Activated naive CD8-positive, alpha-beta T cell treated with anti-CD3 and anti-CD28 coated beads for 36 hours (primary cell): ENCODE results near the gene SLC4A2. TPM values are rescaled to one million over a fixed set of nuclear protein-coding genes. Genes with fewer than 3 reads are reported as not detected.

Experiments
- DNase-seq: peaks from one replicate; pipeline ENCODE4 v3.0.0; 2021
- H3K27ac Mint-ChIP-seq: one replicate; pipeline ENCODE4 v1.8.0; 2022; ENCODE audit warnings: mild to moderate bottlenecking, moderate library complexity, mixed read lengths
- H3K27me3 Mint-ChIP-seq: one replicate; pipeline ENCODE4 v1.8.0; 2022; ENCODE audit warnings: mild to moderate bottlenecking, mixed read lengths
- H3K36me3 Mint-ChIP-seq: one replicate; pipeline ENCODE4 v1.8.0; 2021; ENCODE audit warnings: mild to moderate bottlenecking, mixed read lengths
- H3K4me1 Mint-ChIP-seq: one replicate; pipeline ENCODE4 v1.8.0; 2021; ENCODE audit warnings: mixed read lengths
- H3K4me3 Mint-ChIP-seq: one replicate; pipeline ENCODE4 v1.8.0; 2022; ENCODE audit warnings: mild to moderate bottlenecking, moderate library complexity, mixed read lengths
- H3K9me3 Mint-ChIP-seq: one replicate; pipeline ENCODE4 v1.8.0; 2022; ENCODE audit warnings: mixed read lengths
- total RNA-seq, 2 experiments: library from RNA; stranded (reverse); gene quantifications; one replicate each; pipeline ENCODE4 v1.2.3, GENCODE V29; 2021

Gene SLC4A2
- total RNA-seq, 2 experiments from 2014 or later, result 66.5 to 69.1 TPM

GRCh38 chr7:151110941-151111645 lies 51.7 kb downstream of the SLC4A2 start:
- Mint-ChIP-seq H3K27me3 (peaks cover 23% of the 10 kb centered on the region), H3K4me1 (peaks cover 6% of the 10 kb centered on the region), H3K9me3 (no peaks in the 10 kb centered on the region), H3K36me3 (no peaks in the 10 kb centered on the region), H3K4me3 (no peak overlapping the region), H3K27ac (no peak overlapping the region)
- DNase-seq, result peak; percentile 75

- peaks cover 6% of the 10 kb centered on the region for H3K4me1 Mint-ChIP-seq
Observed at GRCh38 chr7:151113344-151114150, 54.2 kb downstream of the SLC4A2 start.

DNA sequence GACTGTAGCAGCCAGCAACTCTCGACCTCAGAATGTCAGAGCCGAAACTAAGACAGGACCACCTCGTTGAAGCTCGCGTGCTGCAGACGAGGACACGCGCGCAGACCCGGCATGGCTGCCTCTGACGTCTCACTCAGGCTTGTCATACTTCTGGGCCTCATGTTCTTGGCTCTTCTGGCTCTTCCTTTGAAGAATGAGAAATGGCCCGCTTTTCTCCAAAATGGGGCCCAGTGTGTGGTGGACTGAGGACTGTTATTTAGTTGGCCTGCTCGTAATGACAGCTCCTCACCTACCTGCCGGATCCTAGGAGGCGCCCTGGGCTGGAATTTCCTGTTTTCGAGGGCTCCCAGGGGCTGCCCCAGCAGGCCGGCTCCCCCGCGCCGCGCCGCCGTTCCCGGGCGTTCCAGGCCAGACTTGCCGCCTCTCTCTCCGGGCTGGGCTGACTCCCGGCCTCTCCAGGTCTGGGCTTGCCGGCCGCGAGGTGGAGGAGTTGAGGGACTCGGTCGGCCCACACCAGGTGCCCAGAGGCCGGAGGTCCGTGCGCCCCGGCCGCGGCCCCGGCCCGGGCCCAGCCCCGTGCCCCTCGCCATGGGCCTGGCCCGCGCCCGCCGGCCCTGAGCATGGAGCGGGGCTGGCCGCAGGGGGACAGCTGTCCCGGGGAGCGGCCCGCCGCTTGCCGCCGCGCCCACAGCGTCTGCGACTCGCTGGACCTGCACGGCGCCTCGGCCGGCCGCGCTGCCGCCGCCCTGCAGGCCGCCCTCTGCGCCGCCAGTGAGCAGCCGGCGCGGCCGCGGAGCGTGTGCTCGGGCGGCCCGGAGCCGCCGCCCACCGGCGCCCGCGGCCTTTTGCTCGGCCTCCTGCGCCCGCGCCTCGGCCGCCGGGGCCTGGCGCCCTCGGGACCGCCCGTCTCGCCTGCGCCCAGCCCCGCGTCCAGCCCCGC lies 55.0 kb downstream of the SLC4A2 start:
- Mint-ChIP-seq H3K36me3 (no peaks in the 10 kb centered on the region), H3K27ac (no peak overlapping the region), H3K9me3 (no peaks in the 10 kb centered on the region), H3K4me3 (peak overlapping the region; percentile 37), H3K27me3 (peaks cover 23% of the 10 kb centered on the region), H3K4me1 (peaks cover 6% of the 10 kb centered on the region)
- no peak for DNase-seq

More at GRCh38 chr7:151113344-151114150, 54.2 kb downstream of the SLC4A2 start:
- DNase-seq, result no peak
- Mint-ChIP-seq H3K9me3 (no peaks in the 10 kb centered on the region), H3K27ac (no peak overlapping the region), H3K27me3 (peaks cover 23% of the 10 kb centered on the region), H3K36me3 (no peaks in the 10 kb centered on the region), H3K4me3 (peak overlapping the region; percentile 37)

- peak; percentile 68 for DNase-seq
- peak overlapping the region; percentile 42 for H3K4me3 Mint-ChIP-seq
- H3K4me1 Mint-ChIP-seq, result peaks cover 6% of the 10 kb centered on the region
- peaks cover 23% of the 10 kb centered on the region for H3K27me3 Mint-ChIP-seq
- no peaks in the 10 kb centered on the region for H3K9me3 Mint-ChIP-seq
- H3K36me3 Mint-ChIP-seq, result no peaks in the 10 kb centered on the region
- H3K27ac Mint-ChIP-seq, result no peak overlapping the region
Observed at GRCh38 chr7:151115121-151115835, 55.9 kb downstream of the SLC4A2 start.

DNA sequence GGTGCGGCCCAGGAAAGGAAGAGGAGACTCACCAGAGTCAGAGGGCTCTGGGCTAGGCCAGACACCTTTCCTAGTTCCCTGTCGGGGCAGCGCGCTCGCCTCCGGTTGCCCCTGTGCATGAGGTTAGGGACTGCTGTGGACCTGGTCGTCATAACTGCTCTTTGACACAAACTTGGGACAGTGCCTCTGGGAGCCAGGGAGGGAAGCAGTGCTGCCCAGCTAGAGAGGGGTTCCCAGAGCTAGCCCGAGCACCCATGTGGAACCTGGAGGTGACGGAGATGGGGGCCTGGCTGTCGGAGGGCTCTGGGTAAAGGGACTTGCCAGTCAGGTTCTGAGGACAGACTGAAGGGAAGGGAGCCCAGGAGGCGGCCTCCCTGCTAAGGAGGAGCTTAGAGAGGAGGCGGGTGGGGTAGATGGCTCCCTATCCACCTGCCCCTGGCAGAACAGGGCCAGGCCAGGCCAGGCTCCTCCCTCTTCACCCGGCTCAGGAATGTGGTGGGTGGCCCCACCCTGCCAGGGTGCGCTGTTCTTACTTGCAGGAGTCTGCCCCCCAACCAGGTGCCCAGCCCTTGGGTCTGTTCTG lies 56.5 kb downstream of the SLC4A2 start:
- no peak for DNase-seq
- Mint-ChIP-seq H3K4me3 (peak overlapping the region; percentile 42), H3K9me3 (no peaks in the 10 kb centered on the region), H3K4me1 (peaks cover 3% of the 10 kb centered on the region), H3K27me3 (peaks cover 23% of the 10 kb centered on the region), H3K27ac (no peak overlapping the region), H3K36me3 (no peaks in the 10 kb centered on the region)

DNA sequence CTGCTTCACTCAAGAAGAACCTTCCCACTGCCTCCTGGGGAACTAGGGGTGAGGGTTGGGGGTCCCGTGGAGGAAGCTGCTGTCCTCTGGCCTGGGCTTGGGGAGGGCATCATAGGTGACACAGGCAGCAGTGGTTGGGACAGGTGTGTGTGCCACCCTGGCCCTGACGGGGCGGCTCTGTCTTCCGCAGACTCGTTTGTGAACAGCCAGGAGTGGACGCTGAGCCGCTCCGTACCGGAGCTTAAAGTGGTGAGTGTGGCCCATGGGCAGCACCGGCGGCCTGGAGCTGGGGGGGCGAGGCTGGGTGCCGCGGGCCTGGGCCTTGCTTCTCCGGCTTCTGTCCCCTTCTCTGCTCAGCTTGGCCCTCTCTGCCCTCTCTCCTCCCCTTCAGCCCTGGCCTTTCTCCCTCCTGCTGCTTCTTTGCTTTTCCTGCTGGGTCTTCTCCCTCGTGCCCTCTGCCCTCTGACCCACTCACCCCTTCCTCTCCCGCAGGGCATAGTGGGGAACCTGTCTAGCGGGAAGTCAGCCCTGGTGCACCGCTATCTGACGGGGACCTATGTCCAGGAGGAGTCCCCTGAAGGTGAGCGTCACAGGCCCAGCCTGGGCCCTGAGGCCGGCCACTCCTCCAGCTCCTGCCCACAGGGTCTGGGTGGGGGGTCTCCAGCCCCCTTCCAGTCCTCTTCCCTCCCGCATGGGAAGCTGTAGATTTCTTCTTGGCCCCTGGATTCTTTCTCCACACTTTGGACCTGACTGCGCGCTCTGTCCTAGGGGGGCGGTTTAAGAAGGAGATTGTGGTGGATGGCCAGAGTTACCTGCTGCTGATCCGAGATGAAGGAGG lies 57.4 kb downstream of the SLC4A2 start:
- no peak for DNase-seq
- peaks cover 3% of the 10 kb centered on the region for H3K4me1 Mint-ChIP-seq
- H3K4me3 Mint-ChIP-seq, result peak overlapping the region; percentile 51
- H3K27me3 Mint-ChIP-seq, result peaks cover 23% of the 10 kb centered on the region
- peak overlapping the region; percentile 63 for H3K27ac Mint-ChIP-seq
- H3K36me3 Mint-ChIP-seq, result no peaks in the 10 kb centered on the region
- no peaks in the 10 kb centered on the region for H3K9me3 Mint-ChIP-seq

DNA sequence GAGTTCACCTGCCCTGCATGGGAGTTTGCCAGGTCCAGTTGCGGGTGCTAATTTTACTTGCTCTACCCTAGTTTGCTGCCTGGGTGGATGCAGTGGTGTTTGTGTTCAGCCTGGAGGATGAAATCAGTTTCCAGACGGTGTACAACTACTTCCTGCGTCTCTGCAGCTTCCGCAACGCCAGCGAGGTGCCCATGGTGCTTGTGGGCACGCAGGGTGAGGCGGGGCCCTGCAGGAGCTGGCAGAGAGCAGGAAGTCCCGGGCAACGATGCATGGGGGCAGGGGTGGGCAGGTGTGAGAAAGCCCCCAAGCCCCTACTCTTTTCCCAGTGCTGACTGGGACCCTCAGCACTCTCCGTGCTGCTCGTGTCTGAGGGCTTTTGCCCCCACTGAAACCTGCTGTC lies 58.2 kb downstream of the SLC4A2 start:
- Mint-ChIP-seq H3K36me3 (no peaks in the 10 kb centered on the region), H3K27me3 (peaks cover 16% of the 10 kb centered on the region), H3K9me3 (no peaks in the 10 kb centered on the region), H3K4me1 (peaks cover 3% of the 10 kb centered on the region), H3K4me3 (peak overlapping the region; percentile 51), H3K27ac (peak overlapping the region; percentile 63)
- no peak for DNase-seq

DNA sequence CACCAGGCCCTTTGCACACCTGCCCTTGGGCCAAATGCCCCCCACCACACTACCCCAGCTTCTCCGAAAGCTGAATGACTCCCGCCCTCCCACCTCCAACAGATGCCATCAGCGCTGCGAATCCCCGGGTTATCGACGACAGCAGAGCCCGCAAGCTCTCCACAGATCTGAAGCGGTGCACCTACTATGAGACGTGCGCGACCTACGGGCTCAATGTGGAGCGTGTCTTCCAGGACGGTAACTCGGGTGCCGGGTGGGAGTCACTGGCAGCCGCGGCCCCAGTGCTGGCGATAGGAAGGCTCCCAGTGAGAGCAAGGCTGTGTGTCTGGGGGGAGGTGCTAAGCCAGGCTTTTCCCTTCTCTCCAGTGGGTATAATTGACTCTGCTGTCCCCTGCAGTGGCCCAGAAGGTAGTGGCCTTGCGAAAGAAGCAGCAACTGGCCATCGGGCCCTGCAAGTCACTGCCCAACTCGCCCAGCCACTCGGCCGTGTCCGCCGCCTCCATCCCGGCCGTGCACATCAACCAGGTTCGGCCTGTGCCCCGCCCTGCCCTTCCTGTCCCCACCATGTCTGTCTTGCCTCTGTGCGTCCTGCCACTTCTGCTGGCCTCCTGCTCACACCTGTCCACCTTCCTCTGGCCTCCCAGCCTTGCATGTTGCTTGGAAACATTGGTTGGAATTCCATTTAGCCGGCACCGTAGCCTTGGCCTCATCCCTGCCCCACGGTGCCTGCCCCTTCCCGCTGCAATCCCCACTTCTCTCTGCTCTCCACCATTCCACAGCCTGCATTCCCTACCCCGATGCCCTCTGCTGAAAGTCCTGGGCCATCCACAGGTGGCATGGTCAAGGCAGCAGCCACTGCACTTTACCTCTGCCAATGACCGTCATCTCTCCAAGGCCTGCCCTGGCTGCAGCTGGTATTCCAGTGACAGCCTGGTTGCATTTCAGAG lies 59.0 kb downstream of the SLC4A2 start:
- peaks cover 10% of the 10 kb centered on the region for H3K27me3 Mint-ChIP-seq
- peaks cover under 1% of the 10 kb centered on the region for H3K36me3 Mint-ChIP-seq
- no peak overlapping the region for H3K4me3 Mint-ChIP-seq
- peaks cover 3% of the 10 kb centered on the region for H3K4me1 Mint-ChIP-seq
- DNase-seq, result no peak
- H3K9me3 Mint-ChIP-seq, result no peaks in the 10 kb centered on the region
- H3K27ac Mint-ChIP-seq, result no peak overlapping the region

DNA sequence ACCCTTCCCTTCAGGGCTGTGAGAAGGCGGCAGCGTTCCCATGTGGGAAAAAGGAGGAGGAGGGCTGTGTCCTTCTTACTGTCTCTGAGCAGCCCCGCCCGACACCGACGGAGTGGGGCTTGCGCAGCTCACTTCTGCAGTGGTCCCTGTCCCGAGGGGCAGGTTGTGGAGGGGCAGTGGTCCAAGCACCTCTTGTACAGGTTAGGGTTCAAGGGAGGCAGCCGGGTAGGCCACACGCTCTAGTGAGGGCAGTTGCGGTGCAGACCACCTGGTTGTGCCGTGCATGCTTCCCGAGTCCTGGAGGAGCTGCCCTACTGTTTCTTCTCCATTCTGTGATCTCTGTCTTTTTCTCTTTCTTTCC lies 59.6 kb downstream of the SLC4A2 start:
- H3K4me3 Mint-ChIP-seq, result no peak overlapping the region
- H3K4me1 Mint-ChIP-seq, result peaks cover 3% of the 10 kb centered on the region
- no peaks in the 10 kb centered on the region for H3K9me3 Mint-ChIP-seq
- no peak for DNase-seq
- H3K27me3 Mint-ChIP-seq, result peaks cover 4% of the 10 kb centered on the region
- peaks cover 6% of the 10 kb centered on the region for H3K36me3 Mint-ChIP-seq
- H3K27ac Mint-ChIP-seq, result no peak overlapping the region

DNA sequence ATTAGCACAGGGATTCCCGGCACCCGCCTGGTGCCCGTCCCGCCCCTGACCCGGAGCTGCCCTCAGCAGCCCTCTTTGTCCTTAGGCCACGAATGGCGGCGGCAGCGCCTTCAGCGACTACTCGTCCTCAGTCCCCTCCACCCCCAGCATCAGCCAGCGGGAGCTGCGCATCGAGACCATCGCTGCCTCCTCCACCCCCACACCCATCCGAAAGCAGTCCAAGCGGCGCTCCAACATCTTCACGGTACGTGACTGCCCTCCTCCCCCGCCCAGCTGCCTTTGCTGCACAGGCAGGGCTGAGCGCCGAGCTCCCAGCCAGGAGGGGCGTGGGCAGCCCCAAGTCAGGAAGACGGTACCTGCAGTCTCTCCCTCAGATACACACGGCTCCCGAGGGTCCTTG lies 60.5 kb downstream of the SLC4A2 start:
- Mint-ChIP-seq H3K36me3 (peaks cover 9% of the 10 kb centered on the region), H3K27ac (no peak overlapping the region), H3K4me1 (peaks cover 3% of the 10 kb centered on the region), H3K9me3 (no peaks in the 10 kb centered on the region), H3K4me3 (no peak overlapping the region), H3K27me3 (peaks cover 4% of the 10 kb centered on the region)
- DNase-seq, result no peak

DNA sequence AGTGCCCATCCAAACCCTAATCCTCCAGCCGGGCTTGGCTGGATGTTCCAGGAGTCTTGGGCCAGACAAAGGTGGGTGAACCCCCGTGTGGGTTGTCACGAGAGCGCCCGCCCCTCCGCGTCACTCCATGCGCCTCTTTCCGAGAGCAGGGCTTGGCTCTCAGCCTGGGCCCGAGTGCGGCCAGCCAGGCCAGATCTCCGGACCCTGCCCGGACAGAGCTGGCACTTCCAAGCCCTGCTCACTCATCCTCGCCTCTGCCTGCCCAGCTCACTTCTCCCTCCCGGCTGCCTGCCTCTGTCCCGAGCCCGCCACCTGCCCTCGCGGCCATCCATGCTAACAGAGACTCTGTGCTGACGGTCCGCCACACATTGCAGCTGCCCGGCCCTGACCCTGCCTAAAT lies 61.5 kb downstream of the SLC4A2 start:
- no peak for DNase-seq
- peaks cover under 1% of the 10 kb centered on the region for H3K4me1 Mint-ChIP-seq
- H3K4me3 Mint-ChIP-seq, result no peak overlapping the region
- H3K36me3 Mint-ChIP-seq, result peaks cover 9% of the 10 kb centered on the region
- H3K9me3 Mint-ChIP-seq, result no peaks in the 10 kb centered on the region
- H3K27me3 Mint-ChIP-seq, result peaks cover under 1% of the 10 kb centered on the region
- H3K27ac Mint-ChIP-seq, result no peak overlapping the region

- H3K4me3 Mint-ChIP-seq, result no peak overlapping the region
- H3K36me3 Mint-ChIP-seq, result peaks cover 9% of the 10 kb centered on the region
- DNase-seq, result no peak
- no peaks in the 10 kb centered on the region for H3K9me3 Mint-ChIP-seq
- H3K4me1 Mint-ChIP-seq, result no peaks in the 10 kb centered on the region
- H3K27me3 Mint-ChIP-seq, result no peaks in the 10 kb centered on the region
- no peak overlapping the region for H3K27ac Mint-ChIP-seq
Observed at GRCh38 chr7:151121380-151122170, 62.2 kb downstream of the SLC4A2 start.
